HepG2 (cell line): ENCODE data around the gene TGM4. TPM values are rescaled to one million over a fixed set of nuclear protein-coding genes. Genes with fewer than 3 reads are reported as not detected.
A peak's percentile ranks its signal among the peaks of the same experiment; 100 is the strongest.

Experiments
- ARID5B ChIP-seq: IDR thresholded peaks from 2 replicates; pipeline ENCODE4 v1.4.0; 2020; ENCODE audit warnings: mild to moderate bottlenecking, missing genetic modification reagents
- HOXA3 ChIP-seq: sonication (generic); formaldehyde crosslinking; IDR thresholded peaks from 2 replicates; pipeline ENCODE4 v1.5.0; 2020; ENCODE audit warnings: missing genetic modification reagents
- JARID2 ChIP-seq: sonication (generic); formaldehyde crosslinking; IDR thresholded peaks from 2 replicates; pipeline ENCODE4 v1.8.1; 2023; ENCODE audit warnings: missing genetic modification reagents, inconsistent platforms; ENCODE audit not compliant: insufficient replicate concordance
- MYC ChIP-seq: sonication (generic); formaldehyde crosslinking; IDR thresholded peaks from 2 replicates; pipeline ENCODE4 v1.9.0; 2021; ENCODE audit warnings: missing genetic modification reagents, borderline replicate concordance
- PITX1 ChIP-seq: sonication (generic); formaldehyde crosslinking; IDR thresholded peaks from 2 replicates; pipeline ENCODE4 v1.5.1; 2020; ENCODE audit warnings: mild to moderate bottlenecking, missing genetic modification reagents
- REPIN1 ChIP-seq: sonication (generic); formaldehyde crosslinking; IDR thresholded peaks from 2 replicates; pipeline ENCODE4 v1.8.0; 2022; ENCODE audit warnings: missing genetic modification reagents, low read depth, mild to moderate bottlenecking, borderline replicate concordance
- SKIL ChIP-seq: sonication (generic); formaldehyde crosslinking; IDR thresholded peaks from 2 replicates; pipeline ENCODE4 v1.8.0; 2022; ENCODE audit warnings: missing genetic modification reagents, mild to moderate bottlenecking, moderate library complexity, borderline replicate concordance
- TOPORS ChIP-seq: sonication (generic); formaldehyde crosslinking; IDR thresholded peaks from 2 replicates; pipeline ENCODE4 v1.8.0; 2023; ENCODE audit warnings: mild to moderate bottlenecking, missing genetic modification reagents
- ZBTB14 ChIP-seq: sonication (generic); formaldehyde crosslinking; IDR thresholded peaks from 2 replicates; pipeline ENCODE4 v1.4.0; 2020; ENCODE audit warnings: missing genetic modification reagents
- ZSCAN21 ChIP-seq: sonication (generic); formaldehyde crosslinking; IDR thresholded peaks from 2 replicates; pipeline ENCODE4 v1.8.0; 2022; ENCODE audit warnings: mild to moderate bottlenecking, missing genetic modification reagents, moderate library complexity, borderline replicate concordance
- polyA plus RNA-seq, 8 experiments: library from polyadenylated mRNA; depleted of rRNA in 3 of 8; stranded (reverse) in 7 of 8; unstranded in 1 of 8; fragments of >200 nt; fragmentation: Illumina TruSeq in 4 of 8; extraction: Trizol in 4 of 8; gene quantifications; 2 replicates each; pipeline versions ENCODE4 v1.2.1 to v1.2.3, GENCODE V29; 2011 to 2016; ENCODE audit warnings: low read depth in 4 of 8, missing spikeins in 1 of 8, mixed read lengths in 1 of 8; ENCODE audit not compliant: insufficient read depth in 1 of 8
- total RNA-seq, 5 experiments: library from RNA; depleted of rRNA; stranded (reverse); fragments of >200 nt; fragmentation: Illumina TruSeq; extraction: Trizol; gene quantifications; 2 replicates each; pipeline ENCODE4 v1.2.3, GENCODE V29; 2016; ENCODE audit warnings: low read depth in 1 of 5
- TF ChIP-seq, protein P1 (sequence below): sonication (generic); formaldehyde crosslinking; IDR thresholded peaks from 2 replicates; pipeline ENCODE4 v1.8.0; 2022; ENCODE audit warnings: mild to moderate bottlenecking, missing genetic modification reagents; ENCODE audit not compliant: insufficient replicate concordance
- TF ChIP-seq, protein P2 (sequence below): IDR thresholded peaks from 2 replicates; pipeline ENCODE4 v1.6.1; 2016; ENCODE audit warnings: missing compliant biosample characterization, missing genetic modification reagents, borderline replicate concordance

The TGM4 gene
- total and polyA plus RNA-seq, 2 of the 13 experiments (the other 11 are each of a cell fraction or from before 2014, with no cell fraction given) = 0.07 to 0.15 TPM

GRCh38 chr3:44861412-44862225 lies 12.8 kb upstream of the TGM4 start, which contains the start of gene TMEM42 (continued):
- TF ChIP-seq, protein P1, sequence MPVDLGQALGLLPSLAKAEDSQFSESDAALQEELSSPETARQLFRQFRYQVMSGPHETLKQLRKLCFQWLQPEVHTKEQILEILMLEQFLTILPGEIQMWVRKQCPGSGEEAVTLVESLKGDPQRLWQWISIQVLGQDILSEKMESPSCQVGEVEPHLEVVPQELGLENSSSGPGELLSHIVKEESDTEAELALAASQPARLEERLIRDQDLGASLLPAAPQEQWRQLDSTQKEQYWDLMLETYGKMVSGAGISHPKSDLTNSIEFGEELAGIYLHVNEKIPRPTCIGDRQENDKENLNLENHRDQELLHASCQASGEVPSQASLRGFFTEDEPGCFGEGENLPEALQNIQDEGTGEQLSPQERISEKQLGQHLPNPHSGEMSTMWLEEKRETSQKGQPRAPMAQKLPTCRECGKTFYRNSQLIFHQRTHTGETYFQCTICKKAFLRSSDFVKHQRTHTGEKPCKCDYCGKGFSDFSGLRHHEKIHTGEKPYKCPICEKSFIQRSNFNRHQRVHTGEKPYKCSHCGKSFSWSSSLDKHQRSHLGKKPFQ (CRISPR knock-in tag) = peak; percentile 51
- TF ChIP-seq ARID5B (CRISPR knock-in tag) (peak; percentile 62; the same call in 1 of the 2 replicates), TOPORS (CRISPR knock-in tag) (no peak), JARID2 (no peak), MYC (CRISPR knock-in tag) (peak; percentile 53; the same call in 1 of the 2 replicates), REPIN1 (CRISPR knock-in tag) (peak; percentile 50; the same call in 1 of the 2 replicates), ZSCAN21 (peak; percentile 56; the same call in 1 of the 2 replicates), SKIL (CRISPR knock-in tag) (no peak), PITX1 (CRISPR knock-in tag) (peak; percentile 42; the same call in 1 of the 2 replicates), HOXA3 (CRISPR knock-in tag) (peak; percentile 95), ZBTB14 (CRISPR knock-in tag) (no peak)
- TF ChIP-seq, protein P2, sequence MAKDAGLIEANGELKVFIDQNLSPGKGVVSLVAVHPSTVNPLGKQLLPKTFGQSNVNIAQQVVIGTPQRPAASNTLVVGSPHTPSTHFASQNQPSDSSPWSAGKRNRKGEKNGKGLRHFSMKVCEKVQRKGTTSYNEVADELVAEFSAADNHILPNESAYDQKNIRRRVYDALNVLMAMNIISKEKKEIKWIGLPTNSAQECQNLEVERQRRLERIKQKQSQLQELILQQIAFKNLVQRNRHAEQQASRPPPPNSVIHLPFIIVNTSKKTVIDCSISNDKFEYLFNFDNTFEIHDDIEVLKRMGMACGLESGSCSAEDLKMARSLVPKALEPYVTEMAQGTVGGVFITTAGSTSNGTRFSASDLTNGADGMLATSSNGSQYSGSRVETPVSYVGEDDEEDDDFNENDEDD = peak; percentile 69; the same call in 1 of the 2 replicates
- TF ChIP-seq, all 625 proteins: peak for 232
